Glomerular visceral epithelial cell (primary cell): ENCODE results near the gene NFIA.

Experiments
- DNase-seq: peaks from one replicate; pipeline ENCODE4 v3.0.0-alpha.2; 2016; ENCODE audit errors: extremely low spot score

NFIA gene

DNA sequence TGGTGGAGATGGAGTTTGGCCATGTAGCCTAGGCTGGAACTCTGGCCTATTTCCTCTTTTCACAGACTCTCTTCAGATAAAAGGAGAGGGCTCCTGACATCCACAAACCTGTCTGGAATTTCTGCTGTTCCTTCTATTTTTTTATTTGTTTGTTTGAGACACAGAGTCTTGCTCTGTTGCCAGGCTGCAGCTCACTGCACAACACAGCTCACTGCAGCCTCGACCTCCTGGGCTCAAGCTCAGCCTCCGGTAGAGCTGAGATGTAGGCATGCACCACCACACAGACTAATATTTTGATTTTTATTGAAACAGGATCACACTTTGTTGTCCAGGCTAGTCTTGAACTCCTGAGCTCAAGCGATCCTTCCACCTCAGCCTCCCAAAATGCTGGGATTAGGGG is 411.6 kb downstream of the NFIA start:
- DNase-seq = no peak

DNA sequence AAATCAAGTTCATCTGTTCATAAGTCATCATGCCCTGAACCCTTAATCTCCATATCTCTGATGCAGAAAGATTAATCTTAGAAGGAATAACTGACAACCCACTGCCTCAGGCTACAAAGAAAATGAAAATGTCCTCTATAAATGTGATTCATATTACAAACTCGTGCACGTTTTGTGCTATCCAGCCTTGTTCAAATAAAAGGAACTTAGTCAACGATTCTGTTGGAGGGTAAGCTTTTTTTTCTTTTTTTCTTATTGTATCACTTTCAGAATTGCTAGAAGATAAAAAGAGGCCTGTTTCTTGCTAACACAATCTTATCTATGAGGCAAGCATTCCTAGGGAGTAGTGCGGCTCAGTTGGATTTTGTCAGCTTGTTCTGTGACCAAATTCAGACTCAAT is 414.1 kb downstream of the NFIA start:
- DNase-seq = no peak

DNA sequence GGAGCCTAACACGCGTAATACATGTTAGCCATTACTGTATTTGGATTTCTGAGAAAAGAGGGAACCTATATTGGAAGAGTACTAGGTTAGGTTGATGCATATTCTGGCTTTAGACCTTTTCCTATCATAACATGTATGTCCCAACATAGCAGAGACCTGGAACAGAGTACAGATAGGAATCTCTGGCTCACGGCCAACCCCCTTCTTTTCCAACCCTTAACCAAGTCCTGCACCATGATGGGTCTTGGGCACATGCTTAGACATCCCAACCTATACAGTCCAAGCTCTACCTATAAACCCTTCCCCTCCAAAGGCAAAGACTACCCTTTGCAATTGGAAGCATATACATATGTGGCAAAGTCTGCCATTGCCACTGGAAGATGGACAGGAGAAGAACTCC is 414.7 kb downstream of the NFIA start:
- no peak for DNase-seq

DNA sequence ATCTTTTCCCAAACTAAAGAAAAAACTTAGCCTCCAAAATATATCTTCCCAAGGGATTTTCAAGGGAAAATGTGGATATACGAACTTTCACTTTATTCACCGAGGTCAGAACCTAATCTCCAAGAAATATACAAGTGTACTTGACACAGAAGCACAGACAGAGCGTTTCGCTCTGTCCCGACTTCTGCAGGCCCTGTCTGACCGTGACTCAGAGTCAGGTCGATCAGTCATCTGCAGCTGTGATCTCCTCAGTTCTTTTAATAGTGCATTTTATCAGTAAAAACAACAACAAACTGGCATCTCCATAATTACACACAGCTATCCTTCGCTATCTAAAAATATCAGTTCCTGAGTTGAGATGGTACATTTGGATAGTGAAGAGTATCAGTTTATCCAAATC is 416.0 kb downstream of the NFIA start:
- DNase-seq = no peak

DNA sequence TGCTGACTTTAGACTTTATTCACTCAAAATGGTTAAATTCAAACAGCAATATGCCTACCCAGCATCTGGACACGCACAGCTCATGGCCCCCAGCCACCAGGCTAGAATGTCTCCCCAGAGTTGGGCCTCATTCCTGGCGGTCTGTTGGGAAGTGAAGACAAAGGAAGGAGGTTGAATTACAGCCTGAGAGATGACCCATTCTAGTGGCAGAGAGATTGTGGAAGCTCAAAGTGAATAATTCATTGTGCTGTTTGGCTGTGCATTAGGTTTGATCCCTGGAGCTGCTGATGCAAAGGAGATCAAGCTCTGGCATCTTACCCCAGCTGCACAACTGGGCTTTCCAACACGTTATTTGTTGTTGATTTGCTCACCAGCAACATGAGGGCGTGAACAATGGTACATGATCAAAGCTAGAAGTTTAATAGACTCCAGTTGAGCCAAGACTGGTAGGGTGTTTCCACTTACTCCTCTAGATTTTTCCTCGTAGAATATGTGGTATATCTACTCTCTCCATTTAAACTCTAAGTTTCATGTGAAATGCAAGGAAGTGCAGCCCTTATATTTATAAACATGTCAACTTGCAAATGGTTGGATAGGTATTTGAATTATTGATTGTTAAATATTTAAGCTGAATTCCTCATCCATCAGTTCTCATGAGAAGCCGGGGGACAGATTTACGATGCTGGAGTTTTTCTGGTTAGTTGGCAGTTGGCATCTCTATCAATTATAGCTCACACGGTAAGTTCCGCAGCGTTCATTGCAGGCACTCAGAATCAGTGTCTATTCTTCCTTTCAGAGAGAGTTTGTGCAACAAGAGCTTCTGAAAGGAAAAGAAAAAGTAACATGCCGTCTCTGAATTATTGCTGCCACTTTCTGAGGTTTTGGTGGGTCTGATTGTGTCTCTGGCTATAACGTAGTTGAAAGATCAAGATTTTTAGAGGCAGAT is 419.9 kb downstream of the NFIA start:
- DNase-seq = no peak

DNA sequence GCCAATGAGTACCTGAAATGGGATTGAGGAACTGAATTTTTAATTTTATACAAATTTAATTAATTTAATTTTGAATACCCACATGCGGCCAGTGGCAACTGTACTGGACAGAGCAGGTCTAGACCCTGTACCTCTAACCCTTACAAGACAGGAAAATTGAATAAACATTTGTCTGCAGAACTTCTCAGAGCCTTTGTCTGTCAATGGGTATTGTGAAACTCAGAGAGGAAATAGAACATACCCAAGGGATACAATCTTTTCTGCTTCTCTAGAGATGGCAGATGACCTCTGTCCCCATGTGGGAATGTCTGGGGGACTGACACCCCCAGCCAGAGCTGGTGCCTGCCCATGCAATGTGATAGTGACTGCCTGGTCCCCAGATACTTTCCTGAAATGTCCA is 421.9 kb downstream of the NFIA start:
- DNase-seq = no peak

DNA sequence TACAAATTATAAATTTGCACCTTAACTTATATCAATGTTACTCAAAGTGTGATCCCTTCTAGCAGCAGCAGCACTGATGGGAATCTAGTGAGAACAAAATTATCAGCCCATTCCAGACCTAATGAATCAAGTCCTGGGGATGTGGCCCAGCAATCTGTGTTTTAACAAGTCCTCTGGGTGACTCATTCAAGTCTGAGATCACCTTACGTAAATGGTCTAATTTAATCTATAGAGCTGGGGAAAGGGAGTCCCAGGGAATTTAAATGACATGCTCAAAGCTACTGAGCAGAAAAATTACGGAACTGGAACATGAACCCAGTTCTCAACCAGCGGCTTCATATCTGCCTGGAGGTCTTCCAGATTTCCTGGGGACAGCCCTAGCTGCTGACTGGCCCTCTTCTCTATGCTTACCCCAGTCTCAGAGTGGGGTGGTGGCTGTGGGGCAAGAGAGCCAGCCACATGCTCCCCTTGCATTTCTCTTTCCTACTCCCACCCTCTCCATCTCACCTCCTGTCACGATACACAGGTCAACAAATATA is 422.6 kb downstream of the NFIA start:
- DNase-seq = no peak

DNA sequence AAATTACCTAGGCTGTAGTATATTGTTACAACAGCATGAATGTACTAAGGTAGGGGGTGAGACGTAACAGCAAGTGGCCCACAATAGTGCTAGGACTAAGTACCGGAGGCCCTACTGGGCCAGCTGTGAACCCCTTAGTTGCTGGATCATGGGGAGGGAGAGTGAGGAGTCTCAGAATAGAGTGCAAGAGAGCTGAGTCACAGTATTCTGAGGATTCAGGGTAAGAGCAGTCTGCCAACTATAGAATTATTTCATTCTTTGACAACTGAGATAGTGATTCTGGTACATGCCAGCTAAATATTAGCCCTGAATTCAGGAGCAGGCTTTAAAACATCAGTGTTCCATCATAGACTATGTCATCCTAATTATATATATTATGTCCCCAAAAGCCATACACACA is 423.9 kb downstream of the NFIA start:
- DNase-seq = no peak

DNA sequence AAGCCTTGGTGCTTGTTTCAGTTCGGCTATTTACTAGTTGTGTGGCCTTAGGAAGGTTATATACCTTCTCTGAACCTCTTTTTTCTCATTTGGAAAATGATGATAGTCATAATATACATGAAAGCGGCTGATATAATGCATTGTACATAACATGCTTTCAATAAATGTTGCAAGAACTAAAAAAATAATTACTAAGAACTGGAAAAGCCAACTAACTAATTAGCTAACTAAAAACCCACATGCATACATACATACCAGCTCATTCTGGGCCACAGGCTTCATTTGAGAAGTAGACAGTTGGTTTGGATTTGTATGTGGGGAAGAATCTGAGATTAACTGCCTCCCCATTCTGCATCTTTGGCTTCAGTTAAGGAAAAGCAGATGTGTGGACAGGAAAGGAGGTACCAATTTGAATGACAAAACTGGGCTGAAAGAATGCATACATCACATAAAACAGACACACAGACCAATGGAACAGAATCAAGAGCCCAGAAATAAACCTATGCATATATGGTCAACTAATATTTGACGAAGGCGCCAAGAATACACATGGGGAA is 424.7 kb downstream of the NFIA start:
- DNase-seq = no peak
